Erythroblast (primary cell): ENCODE results near the gene HIF1A.

ENCODE experiments used
- GATA1 ChIP-seq: IDR thresholded peaks from 2 replicates; pipeline ENCODE4 v1.6.1; 2011; ENCODE audit warnings: low read depth, mild to moderate bottlenecking, control low read depth, low read length, moderate library complexity
- POLR2A ChIP-seq: IDR thresholded peaks from 2 replicates; pipeline ENCODE4 v1.6.1; 2011; ENCODE audit warnings: mild to moderate bottlenecking, low read length

DNA sequence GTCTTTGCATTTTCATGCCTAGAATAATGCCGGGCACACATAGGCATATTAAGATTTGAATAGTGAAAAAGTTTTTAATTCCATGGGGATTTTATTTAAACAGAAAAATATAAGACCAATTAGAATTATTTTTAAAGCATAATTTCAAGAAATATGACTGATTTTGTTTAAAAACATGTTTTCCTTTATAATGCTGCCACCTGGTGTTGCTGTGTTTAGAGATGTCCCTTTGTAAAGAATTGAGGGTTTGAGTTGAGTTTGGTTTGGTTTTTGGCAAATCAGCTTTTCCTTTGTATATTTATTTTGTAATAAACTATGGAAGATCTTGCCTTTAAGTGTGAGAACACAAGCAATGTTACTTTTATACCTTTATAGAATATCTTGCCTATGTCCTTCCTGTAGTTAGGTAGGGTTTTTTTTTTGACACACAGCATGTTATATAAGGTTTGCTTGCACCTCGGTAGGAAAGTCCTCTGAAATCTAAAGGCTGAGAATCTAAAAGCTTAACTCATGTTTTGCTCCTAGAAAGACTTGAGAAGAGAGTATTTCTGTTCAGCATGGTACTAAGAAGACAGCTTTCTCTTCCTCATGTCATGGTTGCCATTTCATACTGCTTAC, 35.6 kb downstream of the HIF1A start:
- TF ChIP-seq POLR2A = no peak
- TF ChIP-seq GATA1 = no peak
